Liver (tissue), 9 donors: ENCODE data around the gene IRF2BP2. TPM values are rescaled to one million over a fixed set of nuclear protein-coding genes. Genes with fewer than 3 reads are reported as not detected.
A peak's percentile ranks its signal among the peaks of the same experiment; 100 is the strongest.

Experiments
- DNase-seq: peaks from one replicate; pipeline ENCODE4 v3.0.0-alpha.2; 2017; ENCODE audit warnings: low spot score
- H3K27ac ChIP-seq, 2 donors: one replicate each; pipeline ENCODE4 v1.7.0; 2013; ENCODE audit warnings: inconsistent platforms in 2 of 2, low read length in 2 of 2, control low read depth in 1 of 2, low read depth in 1 of 2, mild to moderate bottlenecking in 1 of 2
- H3K27me3 ChIP-seq, 4 donors: one replicate each; pipeline versions ENCODE4 v1.6.1 to v1.7.0; 2013; ENCODE audit warnings: low read length in 3 of 4, inconsistent platforms in 1 of 4, mild to moderate bottlenecking in 1 of 4, moderate library complexity in 1 of 4; ENCODE audit not compliant: control insufficient read depth in 4 of 4, insufficient read depth in 4 of 4
- H3K36me3 ChIP-seq, 4 donors: one replicate each; pipeline versions ENCODE4 v1.6.1 to v1.7.0; 2013; ENCODE audit warnings: low read length in 3 of 4, mild to moderate bottlenecking in 3 of 4, low read depth in 1 of 4, moderate library complexity in 1 of 4; ENCODE audit not compliant: control insufficient read depth in 4 of 4, insufficient read depth in 3 of 4
- H3K4me1 ChIP-seq, 4 donors: one replicate each; pipeline versions ENCODE4 v1.6.1 to v1.7.0; 2013; ENCODE audit warnings: low read length in 3 of 4, mild to moderate bottlenecking in 3 of 4, moderate library complexity in 1 of 4; ENCODE audit not compliant: control insufficient read depth in 4 of 4, insufficient read depth in 4 of 4
- H3K4me3 ChIP-seq, 3 donors: one replicate each; pipeline versions ENCODE4 v1.6.1 to v1.7.0; 2013; ENCODE audit warnings: low read length in 3 of 3, control low read depth in 1 of 3, low read depth in 1 of 3, mild to moderate bottlenecking in 1 of 3
- H3K9ac ChIP-seq, 2 donors: one replicate each; pipeline ENCODE4 v1.7.0; 2013; ENCODE audit warnings: low read length in 2 of 2, mild to moderate bottlenecking in 2 of 2, moderate library complexity in 2 of 2, control low read depth in 1 of 2, low read depth in 1 of 2
- H3K9me3 ChIP-seq, 4 donors: one replicate each; pipeline versions ENCODE4 v1.6.1 to v1.7.0; 2013; ENCODE audit warnings: low read length in 3 of 4; ENCODE audit not compliant: control insufficient read depth in 4 of 4
- CTCF ChIP-seq: fragments of 150-350 bp; IDR thresholded peaks from 2 replicates; pipeline ENCODE4 v1.5.1; 2017; ENCODE audit warnings: improper control_type of control experiment, low read depth, low read length; ENCODE audit not compliant: missing input control
- EGR1 ChIP-seq, 2 donors: IDR thresholded peaks; 2 replicates each; pipeline ENCODE4 v1.6.1; 2016 to 2018; ENCODE audit warnings: antibody characterized with exemption in 2 of 2, low read depth in 2 of 2
- FOXA2 ChIP-seq: IDR thresholded peaks from 2 replicates; pipeline ENCODE4 v1.6.1; 2016; ENCODE audit warnings: antibody characterized with exemption
- GABPA ChIP-seq, 2 donors: IDR thresholded peaks in 1 of 2; conservative IDR thresholded peaks in 1 of 2; 2 replicates each; pipeline ENCODE4 v1.6.1; 2016; ENCODE audit warnings: antibody characterized with exemption in 2 of 2, mild to moderate bottlenecking in 1 of 2, moderate library complexity in 1 of 2
- HNF4A ChIP-seq, 2 donors: conservative IDR thresholded peaks; 2 replicates each; pipeline ENCODE4 v1.6.1; 2016; ENCODE audit warnings: antibody characterized with exemption in 2 of 2, mild to moderate bottlenecking in 2 of 2
- MAX ChIP-seq: IDR thresholded peaks from 2 replicates; pipeline ENCODE4 v1.6.1; 2016; ENCODE audit warnings: antibody characterized with exemption
- NR2F2 ChIP-seq: IDR thresholded peaks from 2 replicates; pipeline ENCODE4 v1.6.1; 2016; ENCODE audit warnings: antibody characterized with exemption
- RXRA ChIP-seq, 2 donors: IDR thresholded peaks; 2 replicates each; pipeline ENCODE4 v1.6.1; 2017 to 2018; ENCODE audit warnings: antibody characterized with exemption in 2 of 2, mild to moderate bottlenecking in 1 of 2
- YY1 ChIP-seq: IDR thresholded peaks from 2 replicates; pipeline ENCODE4 v1.6.1; 2016; ENCODE audit warnings: antibody characterized with exemption, mild to moderate bottlenecking
- WGBS: extraction: QIAGEN DNeasy Blood & Tissue Kit; methylation state at CpG from one replicate; pipeline ENCODE4 v1.1.7; 2013; 5-methylcytosine and 5-hydroxymethylcytosine counted together
- polyA plus RNA-seq, 2 donors: library from polyadenylated mRNA; stranded (reverse) in 1 of 2; unstranded in 1 of 2; fragments of 200-250 nt in 1 of 2; fragments of >200 nt in 1 of 2; fragmentation: Nextera tagmentation in 1 of 2; extraction: Ambion mirVana in 1 of 2; gene quantifications; one replicate each; pipeline versions ENCODE4 v1.2.1 to v1.2.3, GENCODE V29; 2013 to 2015
- total RNA-seq, 2 donors: library from RNA; depleted of rRNA; stranded (reverse); fragments of >200 nt; gene quantifications; one replicate each; pipeline ENCODE4 v1.2.3, GENCODE V29; 2014
- TF ChIP-seq, protein P1 (sequence below): IDR thresholded peaks from 2 replicates; pipeline ENCODE4 v1.6.1; 2016; ENCODE audit warnings: antibody characterized with exemption, mild to moderate bottlenecking
- donor health status: healthy.
- donor health status: healthy.
- donor health status: healthy.
- donor health status: healthy.
- donor health status: healthy.

IRF2BP2 gene
- total and polyA plus RNA-seq, 4 donors = 22.2 to 48.2 (median 35.4) TPM

GRCh38 chr1:234585330-234586055 lies 24.5 kb downstream of the IRF2BP2 start:
- WGBS = 91% methylated on average over 8 of the region's 8 CpGs
- Histone ChIP-seq H3K27me3 (no peaks in the 10 kb centered on the region), H3K4me1 (peaks cover 0 to 32% (median 19%) of the 10 kb centered on the region in 4 donors), H3K9me3 (no peaks in the 10 kb centered on the region), H3K4me3 (no peak overlapping the region), H3K27ac (no peak overlapping the region), H3K9ac (no peak overlapping the region), H3K36me3 (no peaks in the 10 kb centered on the region)
- no peak for DNase-seq
- no peak for TF ChIP-seq MAX
- TF ChIP-seq NR2F2 = peak; percentile 48

- Histone ChIP-seq H3K27me3 (no peaks in the 10 kb centered on the region), H3K9me3 (no peaks in the 10 kb centered on the region), H3K4me3 (no peak overlapping the region), H3K4me1 (peaks cover 0 to 32% (median 19%) of the 10 kb centered on the region in 4 donors), H3K36me3 (no peaks in the 10 kb centered on the region), H3K9ac (peak overlapping the region in 1 of 2 donors; percentile 78), H3K27ac (peak overlapping the region; percentile 79 to 88)
- DNase-seq = no peak
- TF ChIP-seq EGR1 (IDR thresholded peaks at IDR 0.05; ENCODE audit: low read depth in 2 of 2) (no peak), RXRA (IDR thresholded peaks at IDR 0.05) (no peak)
- 79% methylated on average over 4 of the region's 4 CpGs for WGBS
Observed at GRCh38 chr1:234584926-234585325, 25.1 kb downstream of the IRF2BP2 start.

DNA sequence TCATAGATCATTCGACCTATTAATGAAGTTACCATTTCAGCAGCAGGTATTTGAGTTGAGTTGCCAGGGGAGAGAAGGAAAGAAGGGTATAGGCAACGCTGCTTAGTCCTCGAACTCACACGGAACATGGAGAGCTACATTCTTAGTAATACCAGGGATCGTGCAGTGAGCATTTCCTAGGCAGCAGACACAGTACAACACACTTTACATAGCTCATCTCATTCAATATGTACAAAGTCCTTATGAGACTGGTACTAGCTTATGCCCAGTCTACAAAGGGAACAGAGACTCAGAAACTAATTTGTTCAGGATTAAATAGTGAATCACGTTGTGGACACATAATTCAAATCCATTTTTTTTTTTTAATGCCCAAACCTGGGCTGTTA lies 25.6 kb downstream of the IRF2BP2 start:
- DNase-seq = no peak
- H3K27ac ChIP-seq = peak overlapping the region; percentile 79 to 88
- TF ChIP-seq FOXA2 (peak; percentile 45), GABPA (IDR thresholded peaks at IDR 0.05 in 1 of 2, conservative IDR thresholded peaks at IDR 0.05 in 1 of 2) (no peak), YY1 (no peak), HNF4A (conservative IDR thresholded peaks at IDR 0.05) (peak in 1 of 2 donors; percentile 42), EGR1 (IDR thresholded peaks at IDR 0.05; ENCODE audit: low read depth in 2 of 2) (no peak), CTCF (no peak)
- TF ChIP-seq, protein P1, sequence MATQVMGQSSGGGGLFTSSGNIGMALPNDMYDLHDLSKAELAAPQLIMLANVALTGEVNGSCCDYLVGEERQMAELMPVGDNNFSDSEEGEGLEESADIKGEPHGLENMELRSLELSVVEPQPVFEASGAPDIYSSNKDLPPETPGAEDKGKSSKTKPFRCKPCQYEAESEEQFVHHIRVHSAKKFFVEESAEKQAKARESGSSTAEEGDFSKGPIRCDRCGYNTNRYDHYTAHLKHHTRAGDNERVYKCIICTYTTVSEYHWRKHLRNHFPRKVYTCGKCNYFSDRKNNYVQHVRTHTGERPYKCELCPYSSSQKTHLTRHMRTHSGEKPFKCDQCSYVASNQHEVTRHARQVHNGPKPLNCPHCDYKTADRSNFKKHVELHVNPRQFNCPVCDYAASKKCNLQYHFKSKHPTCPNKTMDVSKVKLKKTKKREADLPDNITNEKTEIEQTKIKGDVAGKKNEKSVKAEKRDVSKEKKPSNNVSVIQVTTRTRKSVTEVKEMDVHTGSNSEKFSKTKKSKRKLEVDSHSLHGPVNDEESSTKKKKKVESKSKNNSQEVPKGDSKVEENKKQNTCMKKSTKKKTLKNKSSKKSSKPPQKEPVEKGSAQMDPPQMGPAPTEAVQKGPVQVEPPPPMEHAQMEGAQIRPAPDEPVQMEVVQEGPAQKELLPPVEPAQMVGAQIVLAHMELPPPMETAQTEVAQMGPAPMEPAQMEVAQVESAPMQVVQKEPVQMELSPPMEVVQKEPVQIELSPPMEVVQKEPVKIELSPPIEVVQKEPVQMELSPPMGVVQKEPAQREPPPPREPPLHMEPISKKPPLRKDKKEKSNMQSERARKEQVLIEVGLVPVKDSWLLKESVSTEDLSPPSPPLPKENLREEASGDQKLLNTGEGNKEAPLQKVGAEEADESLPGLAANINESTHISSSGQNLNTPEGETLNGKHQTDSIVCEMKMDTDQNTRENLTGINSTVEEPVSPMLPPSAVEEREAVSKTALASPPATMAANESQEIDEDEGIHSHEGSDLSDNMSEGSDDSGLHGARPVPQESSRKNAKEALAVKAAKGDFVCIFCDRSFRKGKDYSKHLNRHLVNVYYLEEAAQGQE = no peak
- no peak overlapping the region for H3K4me3 ChIP-seq
- no peaks in the 10 kb centered on the region for H3K27me3 ChIP-seq
- no peaks in the 10 kb centered on the region for H3K9me3 ChIP-seq
- H3K36me3 ChIP-seq = no peaks in the 10 kb centered on the region
- peaks cover 0 to 32% (median 19%) of the 10 kb centered on the region in 4 donors for H3K4me1 ChIP-seq
- H3K9ac ChIP-seq = peak overlapping the region in 1 of 2 donors; percentile 78
- 41% methylated on average over 6 of the region's 6 CpGs for WGBS
